ENCODE measurements around the gene CARM1. TPM values are rescaled to one million over a fixed set of nuclear protein-coding genes. Genes with fewer than 3 reads are reported as not detected.
"Not testable (repeated sequence)": the region's sequence is repeated elsewhere in the genome, so short reads cannot be mapped to it uniquely, and the experiment has no call there.

The CARM1 gene
- total RNA-seq, 2 experiments from 2014 or later = 83.6 to 85.1 TPM

- POLR2A ChIA-PET = no interaction called here
Measured at GRCh38 chr19:10839114-10840050, 32.0 kb upstream of the CARM1 start.

GRCh38 chr19:10842788-10843187 is 28.6 kb upstream of the CARM1 start:
- POLR2A ChIA-PET = no interaction called here
- CTCF ChIA-PET = no interaction called here

More at GRCh38 chr19:10839114-10840050, 32.0 kb upstream of the CARM1 start:
- CTCF ChIA-PET = interaction anchor here (0.6 to 2.3 kb wide), 7 partner anchors 19 to 829 kb away, joined by 3 to 9 read pairs (median 3); no protein-coding TSS in a partner anchor

- POLR2A ChIA-PET = no interaction called here
- CTCF ChIA-PET = interaction anchor here (0.8 to 1.5 kb wide), 4 partner anchors 8 to 158 kb away, joined by 3 to 6 read pairs (median 4); no protein-coding TSS in a partner anchor
Measured at GRCh38 chr19:10846500-10847202, 24.7 kb upstream of the CARM1 start.

GRCh38 chr19:10848230-10848856 is 23.0 kb upstream of the CARM1 start, which contains the start of gene C19orf38:
Gene C19orf38 (plus strand): TSS chr19:10848415. CDS start chr19:10848509, 94 bp downstream.
- POLR2A ChIA-PET = no interaction called here

GRCh38 chr19:10850631-10851030 is 20.7 kb upstream of the CARM1 start:
- POLR2A ChIA-PET = no interaction called here
- CTCF ChIA-PET = interaction anchor here (0.6 to 1.3 kb wide), 3 partner anchors 8 to 86 kb away, joined by 3 to 6 read pairs (median 3); no protein-coding TSS in a partner anchor

More at GRCh38 chr19:10848230-10848856, 23.0 kb upstream of the CARM1 start, which contains the start of gene C19orf38:
- CTCF ChIA-PET = no interaction called here

- POLR2A ChIA-PET = no interaction called here
- CTCF ChIA-PET = interaction anchor here (1.3 to 4.0 kb wide), 3 partner anchors 12 to 31 kb away, joined by 4 to 22 read pairs (median 6); no protein-coding TSS in a partner anchor
Measured at GRCh38 chr19:10852098-10852800, 19.1 kb upstream of the CARM1 start.

GRCh38 chr19:10852941-10853340 is 18.4 kb upstream of the CARM1 start:
- CTCF ChIA-PET = interaction anchor here (0.7 to 4.0 kb wide), 3 partner anchors 12 to 32 kb away, joined by 4 to 22 read pairs (median 5); no protein-coding TSS in a partner anchor

GRCh38 chr19:10854350-10855089 is 16.8 kb upstream of the CARM1 start:
- CTCF ChIA-PET = interaction anchor here (0.6 to 4.0 kb wide), 7 partner anchors 8 to 1019 kb away, joined by 3 to 22 read pairs (median 5); no protein-coding TSS in a partner anchor

More at GRCh38 chr19:10852941-10853340, 18.4 kb upstream of the CARM1 start:
- POLR2A ChIA-PET = interaction anchor here (0.6 kb wide), 1 partner anchor 97 kb away, joined by 3 read pairs; no protein-coding TSS in a partner anchor

GRCh38 chr19:10855879-10856522 is 15.4 kb upstream of the CARM1 start:
- CTCF ChIA-PET = interaction anchor here (1.2 to 4.0 kb wide), 2 partner anchors 9 to 20 kb away, joined by 3 to 22 read pairs; partner anchors contain the start of gene TMED1
- POLR2A ChIA-PET = no interaction called here

More at GRCh38 chr19:10854350-10855089, 16.8 kb upstream of the CARM1 start:
- POLR2A ChIA-PET = interaction anchor here (0.6 to 0.7 kb wide), 3 partner anchors 27 to 137 kb away, joined by 3 to 11 read pairs (median 3); no protein-coding TSS in a partner anchor

- CTCF ChIA-PET = interaction anchor here (0.6 kb wide), 1 partner anchor 44 kb away, joined by 6 read pairs; no protein-coding TSS in a partner anchor
Measured at GRCh38 chr19:10856899-10857298, 14.5 kb upstream of the CARM1 start.

GRCh38 chr19:10858204-10858828 is 13.0 kb upstream of the CARM1 start:
- CTCF ChIA-PET = interaction anchor here (0.6 to 1.6 kb wide), 23 partner anchors 8 to 1023 kb away, joined by 3 to 10 read pairs (median 3); partner anchors contain the start of genes DNM2, PIN1 and TMED1
- POLR2A ChIA-PET = no interaction called here

More at GRCh38 chr19:10856899-10857298, 14.5 kb upstream of the CARM1 start:
- POLR2A ChIA-PET = not testable (repeated sequence)

GRCh38 chr19:10861103-10861651 is 10.2 kb upstream of the CARM1 start:
- ChIA-PET POLR2A (no interaction called here), CTCF (interaction anchor here (0.7 to 6.3 kb wide), 6 partner anchors 9 to 383 kb away, joined by 3 to 82 read pairs (median 4); partner anchors contain the start of genes DNM2 and QTRT1)

- ChIA-PET POLR2A (interaction anchor here (0.6 kb wide), 1 partner anchor 161 kb away, joined by 5 read pairs; the partner anchor contains the start of gene QTRT1), CTCF (interaction anchor here (0.6 to 6.3 kb wide), 4 partner anchors 26 to 161 kb away, joined by 3 to 82 read pairs (median 15); partner anchors contain the start of genes DNM2, QTRT1 and TMED1)
Measured at GRCh38 chr19:10862561-10863106, 8.7 kb upstream of the CARM1 start.

GRCh38 chr19:10863107-10863717 is 8.1 kb upstream of the CARM1 start:
- POLR2A ChIA-PET = interaction anchor here (1.4 kb wide), 1 partner anchor 146 kb away, joined by 3 read pairs; the partner anchor contains the start of gene DNM2

GRCh38 chr19:10864538-10864899 is 6.8 kb upstream of the CARM1 start:
- CTCF ChIA-PET = interaction anchor here (0.6 to 6.3 kb wide), 22 partner anchors 8 to 212 kb away, joined by 3 to 82 read pairs (median 5); partner anchors contain the start of genes DNM2, QTRT1 and TMED1

More at GRCh38 chr19:10863107-10863717, 8.1 kb upstream of the CARM1 start:
- CTCF ChIA-PET = interaction anchor here (1.0 to 6.3 kb wide), 8 partner anchors 9 to 210 kb away, joined by 3 to 82 read pairs (median 8); partner anchors contain the start of genes DNM2, QTRT1 and TMED1

More at GRCh38 chr19:10864538-10864899, 6.8 kb upstream of the CARM1 start:
- POLR2A ChIA-PET = interaction anchor here (0.6 to 1.4 kb wide), 3 partner anchors 68 to 147 kb away, joined by 3 to 6 read pairs (median 3); partner anchors contain the start of gene DNM2

Measured in activated CD8-positive, alpha-beta memory T cell treated with anti-CD3 and anti-CD28 coated beads for 36 hours (primary cell).